Smooth muscle cell (in vitro differentiated cells): Measurements from ENCODE around the gene ZBTB21. TPM values are rescaled to one million over a fixed set of nuclear protein-coding genes. Genes with fewer than 3 reads are reported as not detected.

Experiments used
- DNase-seq: peaks from one replicate; lab custom pipeline; 2025; ENCODE audit not compliant: unreplicated experiment; lab: John Stamatoyannopoulos, UW
- H2AFZ ChIP-seq: fragments of 200-600 bp; sonication (generic); 2 replicates; pipeline ENCODE4 v1.6.0; 2016; ENCODE audit warnings: antibody characterized with exemption, low read depth, mild to moderate bottlenecking
- H3F3A ChIP-seq: fragments of 200-600 bp; sonication (generic); 2 replicates; pipeline ENCODE4 v1.6.0; 2017; ENCODE audit warnings: antibody characterized with exemption, low read depth
- H3K27ac ChIP-seq: fragments of 200-600 bp; sonication (generic); 2 replicates; pipeline ENCODE4 v1.5.1; 2016; ENCODE audit warnings: low read depth, mild to moderate bottlenecking
- H3K27me3 ChIP-seq: fragments of 200-600 bp; sonication (generic); 2 replicates; pipeline ENCODE4 v1.6.1; 2016; ENCODE audit warnings: low read depth, mild to moderate bottlenecking
- H3K36me3 ChIP-seq: fragments of 200-600 bp; sonication (generic); 2 replicates; pipeline ENCODE4 v1.5.1; 2016; ENCODE audit warnings: low read depth
- H3K4me1 ChIP-seq: fragments of 200-600 bp; sonication (generic); 2 replicates; pipeline ENCODE4 v1.5.1; 2016; ENCODE audit warnings: low read depth
- H3K4me2 ChIP-seq: fragments of 200-600 bp; sonication (generic); 2 replicates; pipeline ENCODE4 v1.6.0; 2016; ENCODE audit warnings: mild to moderate bottlenecking
- H3K4me3 ChIP-seq: fragments of 200-600 bp; sonication (generic); 2 replicates; pipeline ENCODE4 v1.5.1; 2016; ENCODE audit warnings: mild to moderate bottlenecking
- H3K79me2 ChIP-seq: fragments of 200-600 bp; sonication (generic); 2 replicates; pipeline ENCODE4 v1.6.0; 2016; ENCODE audit warnings: low read depth, mild to moderate bottlenecking
- H3K9ac ChIP-seq: fragments of 200-600 bp; sonication (generic); 2 replicates; pipeline ENCODE4 v1.6.0; 2016; ENCODE audit warnings: low read depth
- H3K9me3 ChIP-seq: fragments of 200-600 bp; sonication (generic); replicated peaks from 2 replicates; pipeline ENCODE4 v1.5.1; 2016; ENCODE audit warnings: low read depth
- H4K20me1 ChIP-seq: fragments of 200-600 bp; sonication (generic); 2 replicates; pipeline ENCODE4 v1.6.0; 2016; ENCODE audit warnings: low read depth
- WGBS: methylation state at CpG from one replicate; pipeline ENCODE4 v1.1.7; 2016; ENCODE audit warnings: low lambda C conversion rate; 5-methylcytosine and 5-hydroxymethylcytosine counted together
- polyA plus RNA-seq: library from polyadenylated mRNA; unstranded; fragments of >200 nt; fragmentation: Nextera tagmentation; extraction: Ambion mirVana; gene quantifications from 2 replicates; pipeline ENCODE4 v1.2.1, GENCODE V29; 2016
- total RNA-seq: library from RNA; depleted of rRNA; stranded (reverse); fragments of >200 nt; gene quantifications from 2 replicates; pipeline ENCODE4 v1.2.3, GENCODE V29; 2014
- TF ChIP-seq, protein P1 (sequence below): fragments of 200-600 bp; sonication (generic); IDR thresholded peaks from 2 replicates; pipeline ENCODE4 v1.5.1; 2017; ENCODE audit warnings: borderline replicate concordance, mild to moderate bottlenecking, antibody characterized with exemption; ENCODE audit not compliant: insufficient read depth, poor library complexity, severe bottlenecking

ZBTB21 gene
- total and polyA plus RNA-seq, 2 experiments from 2014 or later: 6.2 to 24.1 TPM

GRCh38 chr21:42039470-42039901, 29.3 kb upstream of the ZBTB21 start:
- no peaks in the 10 kb centered on the region for H3K9me3 ChIP-seq
- 67% methylated on average over 5 of the region's 5 CpGs for WGBS
- peak overlapping the region; percentile 99 for H3K27ac ChIP-seq
- no peaks in the 10 kb centered on the region for H3K79me2 ChIP-seq
- H3K9ac ChIP-seq: peak overlapping the region; percentile 91
- TF ChIP-seq, protein P1, sequence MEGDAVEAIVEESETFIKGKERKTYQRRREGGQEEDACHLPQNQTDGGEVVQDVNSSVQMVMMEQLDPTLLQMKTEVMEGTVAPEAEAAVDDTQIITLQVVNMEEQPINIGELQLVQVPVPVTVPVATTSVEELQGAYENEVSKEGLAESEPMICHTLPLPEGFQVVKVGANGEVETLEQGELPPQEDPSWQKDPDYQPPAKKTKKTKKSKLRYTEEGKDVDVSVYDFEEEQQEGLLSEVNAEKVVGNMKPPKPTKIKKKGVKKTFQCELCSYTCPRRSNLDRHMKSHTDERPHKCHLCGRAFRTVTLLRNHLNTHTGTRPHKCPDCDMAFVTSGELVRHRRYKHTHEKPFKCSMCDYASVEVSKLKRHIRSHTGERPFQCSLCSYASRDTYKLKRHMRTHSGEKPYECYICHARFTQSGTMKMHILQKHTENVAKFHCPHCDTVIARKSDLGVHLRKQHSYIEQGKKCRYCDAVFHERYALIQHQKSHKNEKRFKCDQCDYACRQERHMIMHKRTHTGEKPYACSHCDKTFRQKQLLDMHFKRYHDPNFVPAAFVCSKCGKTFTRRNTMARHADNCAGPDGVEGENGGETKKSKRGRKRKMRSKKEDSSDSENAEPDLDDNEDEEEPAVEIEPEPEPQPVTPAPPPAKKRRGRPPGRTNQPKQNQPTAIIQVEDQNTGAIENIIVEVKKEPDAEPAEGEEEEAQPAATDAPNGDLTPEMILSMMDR: no peak
- no peak overlapping the region for H3K4me3 ChIP-seq
- H3K36me3 ChIP-seq: no peaks in the 10 kb centered on the region
- peak overlapping the region; percentile 46 for H3K4me2 ChIP-seq
- H3K4me1 ChIP-seq: peaks cover 7% of the 10 kb centered on the region
- no peak for DNase-seq
- peaks cover 7% of the 10 kb centered on the region for H3F3A ChIP-seq
- no peak overlapping the region for H2AFZ ChIP-seq
- H4K20me1 ChIP-seq: no peaks in the 10 kb centered on the region
- no peaks in the 10 kb centered on the region for H3K27me3 ChIP-seq

DNA sequence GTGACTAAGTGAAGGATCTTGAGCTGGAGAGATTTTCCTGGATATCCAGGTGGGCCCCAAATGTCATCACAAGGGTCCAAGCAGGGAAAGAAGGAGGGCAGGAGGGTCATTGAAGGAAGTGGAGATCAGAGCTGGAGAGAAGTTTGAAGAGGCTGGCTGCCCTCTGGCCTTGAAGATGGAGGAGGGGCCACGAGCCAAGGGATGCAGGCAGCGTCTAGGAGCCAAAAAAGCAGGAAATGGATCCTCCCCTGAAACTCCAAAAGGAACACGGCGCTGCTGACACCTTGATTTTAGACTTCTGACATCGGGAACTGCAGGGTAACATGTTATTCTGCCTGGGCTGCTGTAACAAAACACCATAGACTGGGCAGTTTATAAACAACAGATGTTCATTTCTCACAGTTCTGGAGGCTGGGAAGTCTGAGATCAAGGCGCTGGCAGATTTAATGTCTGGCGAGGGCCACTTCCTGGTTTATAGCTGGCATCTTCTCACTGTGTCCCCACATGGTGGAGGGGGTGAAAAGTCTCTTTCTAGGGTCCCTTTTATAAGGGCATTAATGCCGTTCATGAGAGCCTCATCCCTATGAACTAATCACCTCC, 28.8 kb upstream of the ZBTB21 start:
- H2AFZ ChIP-seq: no peak overlapping the region
- DNase-seq: no peak
- H3K36me3 ChIP-seq: no peaks in the 10 kb centered on the region
- peak overlapping the region; percentile 46 for H3K4me2 ChIP-seq
- WGBS: 62% methylated on average over 8 of the region's 8 CpGs
- peaks cover 7% of the 10 kb centered on the region for H3K4me1 ChIP-seq
- H3K27ac ChIP-seq: peak overlapping the region; percentile 99
- H4K20me1 ChIP-seq: no peaks in the 10 kb centered on the region
- H3K9me3 ChIP-seq: no peaks in the 10 kb centered on the region
- H3K9ac ChIP-seq: peak overlapping the region; percentile 91
- TF ChIP-seq, protein P1: no peak
- H3K27me3 ChIP-seq: no peaks in the 10 kb centered on the region
- peaks cover 7% of the 10 kb centered on the region for H3F3A ChIP-seq
- no peaks in the 10 kb centered on the region for H3K79me2 ChIP-seq
- H3K4me3 ChIP-seq: no peak overlapping the region

- H4K20me1 ChIP-seq: no peaks in the 10 kb centered on the region
- TF ChIP-seq, protein P1: no peak
- no peak overlapping the region for H3K9ac ChIP-seq
- no peaks in the 10 kb centered on the region for H3K9me3 ChIP-seq
- no peaks in the 10 kb centered on the region for H3K36me3 ChIP-seq
- no peaks in the 10 kb centered on the region for H3K79me2 ChIP-seq
- peak overlapping the region; percentile 99 for H3K27ac ChIP-seq
- H2AFZ ChIP-seq: no peak overlapping the region
- peaks cover 7% of the 10 kb centered on the region for H3F3A ChIP-seq
- no peak overlapping the region for H3K4me2 ChIP-seq
- no peak overlapping the region for H3K4me3 ChIP-seq
- no peak for DNase-seq
- H3K4me1 ChIP-seq: peaks cover 7% of the 10 kb centered on the region
- WGBS: 93% methylated on average over 10 of the region's 10 CpGs
- no peaks in the 10 kb centered on the region for H3K27me3 ChIP-seq
Measured at GRCh38 chr21:42038393-42038792, 28.2 kb upstream of the ZBTB21 start.

DNA sequence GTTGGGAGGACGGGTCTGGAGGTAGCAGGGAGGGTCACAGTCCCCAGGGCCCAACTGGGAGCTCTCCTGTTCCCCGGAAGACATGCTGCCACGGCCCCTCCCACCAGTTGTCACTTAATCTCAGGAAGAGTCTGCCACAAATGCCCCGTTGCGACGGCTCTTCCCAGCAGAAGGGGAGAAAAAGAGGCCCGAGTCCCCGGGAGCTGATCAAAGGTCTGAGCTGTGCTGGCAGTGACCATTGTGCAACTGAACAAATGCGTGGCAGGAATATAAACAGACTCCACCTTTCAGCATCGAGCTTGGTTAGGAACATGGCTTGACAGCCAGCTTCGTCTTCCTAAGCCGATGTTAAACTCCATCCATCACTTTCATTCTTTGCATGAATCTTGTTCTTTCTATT, 27.8 kb upstream of the ZBTB21 start:
- no peaks in the 10 kb centered on the region for H3K27me3 ChIP-seq
- no peak for DNase-seq
- H3K9ac ChIP-seq: no peak overlapping the region
- WGBS: 62% methylated on average over 12 of the region's 12 CpGs
- no peaks in the 10 kb centered on the region for H3K9me3 ChIP-seq
- TF ChIP-seq, protein P1: no peak
- H2AFZ ChIP-seq: no peak overlapping the region
- no peaks in the 10 kb centered on the region for H3K79me2 ChIP-seq
- H3K36me3 ChIP-seq: no peaks in the 10 kb centered on the region
- H4K20me1 ChIP-seq: no peaks in the 10 kb centered on the region
- H3K27ac ChIP-seq: no peak overlapping the region
- peaks cover 7% of the 10 kb centered on the region for H3F3A ChIP-seq
- peaks cover 7% of the 10 kb centered on the region for H3K4me1 ChIP-seq
- no peak overlapping the region for H3K4me3 ChIP-seq
- no peak overlapping the region for H3K4me2 ChIP-seq
